B cell (primary cell): ENCODE data around the gene TYK2. TPM values are rescaled to one million over a fixed set of nuclear protein-coding genes. Genes with fewer than 3 reads are reported as not detected.

Source experiments
- ATAC-seq: fragments of 200-7000 bp; cut with Tn5 transposase; one replicate; pipeline ENCODE4 v1.10.0; 2021; ENCODE audit warnings: low read depth, mild to moderate bottlenecking, moderate number of reproducible peaks, moderate library complexity
- CTCF ChIA-PET: fragments of 350-600 bp; sonication (Branson Sonifier 250); formaldehyde crosslinking; loops from one replicate; lab custom pipeline; 2021; ENCODE audit warnings: antibody characterized with exemption, inconsistent platforms; lab: Charles Lee
- POLR2A ChIA-PET: fragments of 350-600 bp; sonication (Branson Sonifier 250); formaldehyde crosslinking; loops from one replicate; lab custom pipeline; 2021; ENCODE audit warnings: antibody characterized with exemption; lab: Charles Lee
- DNase-seq: peaks from one replicate; pipeline ENCODE4 v3.0.0; 2013
- H2AFZ ChIP-seq: 2 replicates; pipeline ENCODE4 v1.6.1; 2012; ENCODE audit warnings: mild to moderate bottlenecking, low read depth, low read length; ENCODE audit not compliant: insufficient read depth, poor library complexity, severe bottlenecking
- H3K27ac ChIP-seq, 2 donors: 1 replicate in 1 of 2; 2 replicates in 1 of 2; pipeline ENCODE4 v1.5.1; 2012 to 2013; ENCODE audit warnings: low read length in 2 of 2, mild to moderate bottlenecking in 2 of 2, moderate library complexity in 1 of 2
- H3K27me3 ChIP-seq, 4 experiments: fragments of 200-600 bp in 1 of 4; sonication (generic) in 1 of 4; replicated peaks in 1 of 4; 1 replicate in 2 of 4; 2 replicates in 2 of 4; pipeline versions ENCODE4 v1.6.1 to v1.7.0; 2013 to 2016; ENCODE audit warnings: low read length in 3 of 4, mild to moderate bottlenecking in 2 of 4, mixed read lengths in 1 of 4, moderate library complexity in 1 of 4; ENCODE audit not compliant: insufficient read depth in 4 of 4, control insufficient read depth in 3 of 4; ENCODE audit errors: control extremely low read depth in 1 of 4
- H3K36me3 ChIP-seq, 2 experiments: replicated peaks in 1 of 2; 1 replicate in 1 of 2; 2 replicates in 1 of 2; pipeline versions ENCODE4 v1.6.1 to v1.7.1; 2013; ENCODE audit warnings: low read length in 1 of 2; ENCODE audit not compliant: insufficient read depth in 2 of 2, control insufficient read depth in 1 of 2; ENCODE audit errors: control extremely low read depth in 1 of 2, extremely low read depth in 1 of 2
- H3K4me1 ChIP-seq, 2 donors: fragments of 200-600 bp in 1 of 2; sonication (generic) in 1 of 2; 1 replicate in 1 of 2; 2 replicates in 1 of 2; pipeline versions ENCODE4 v1.5.1 to v1.6.1; 2013 to 2017; ENCODE audit warnings: low read length in 2 of 2; ENCODE audit not compliant: control insufficient read depth in 2 of 2, insufficient read depth in 2 of 2
- H3K4me2 ChIP-seq: replicated peaks from 2 replicates; pipeline ENCODE3; 2012; ENCODE audit warnings: mild to moderate bottlenecking, low read depth, low read length; ENCODE audit not compliant: poor library complexity, severe bottlenecking
- H3K4me3 ChIP-seq, 5 experiments: fragments of 200-600 bp in 1 of 5; sonication (generic) in 1 of 5; 1 replicate in 3 of 5; 2 replicates in 2 of 5; pipeline versions ENCODE4 v1.5.1 to v1.7.0; 2011 to 2016; ENCODE audit warnings: low read length in 4 of 5, mild to moderate bottlenecking in 4 of 5, low read depth in 2 of 5, control low read depth in 1 of 5, moderate library complexity in 1 of 5; ENCODE audit not compliant: insufficient read depth in 1 of 5; ENCODE audit errors: control extremely low read depth in 1 of 5, extremely low read depth in 1 of 5
- H3K79me2 ChIP-seq: fragments of 200-600 bp; sonication (generic); one replicate; pipeline ENCODE4 v1.6.0; 2016; ENCODE audit warnings: low read length; ENCODE audit not compliant: control insufficient read depth, insufficient read depth
- H3K9ac ChIP-seq: fragments of 200-600 bp; sonication (generic); 2 replicates; pipeline ENCODE4 v1.6.1; 2017; ENCODE audit warnings: mild to moderate bottlenecking, low read length, moderate library complexity
- H3K9me3 ChIP-seq, 3 donors: one replicate each; pipeline versions ENCODE4 v1.6.1 to v1.7.1; 2013; ENCODE audit warnings: low read length in 2 of 3; ENCODE audit not compliant: control insufficient read depth in 2 of 3, insufficient read depth in 1 of 3; ENCODE audit errors: control extremely low read depth in 1 of 3
- H4K20me1 ChIP-seq: 2 replicates; pipeline ENCODE4 v1.6.0; 2012; ENCODE audit warnings: mild to moderate bottlenecking, low read length; ENCODE audit not compliant: insufficient read depth, control insufficient read depth, poor library complexity, severe bottlenecking
- H3K27ac Mint-ChIP-seq: one replicate; pipeline ENCODE4 v1.8.0; 2021; ENCODE audit warnings: mixed read lengths
- H3K27me3 Mint-ChIP-seq: one replicate; pipeline ENCODE4 v1.8.0; 2021; ENCODE audit warnings: mixed read lengths
- H3K4me1 Mint-ChIP-seq: one replicate; pipeline ENCODE4 v1.8.0; 2021; ENCODE audit warnings: mixed read lengths
- H3K4me3 Mint-ChIP-seq: one replicate; pipeline ENCODE4 v1.8.0; 2021; ENCODE audit warnings: mixed read lengths
- H3K9me3 Mint-ChIP-seq: one replicate; pipeline ENCODE4 v1.8.0; 2022; ENCODE audit warnings: mixed read lengths; ENCODE audit not compliant: insufficient read depth
- EZH2 ChIP-seq: IDR thresholded peaks from 2 replicates; pipeline ENCODE4 v1.6.1; 2012; ENCODE audit warnings: borderline replicate concordance, low read depth, mild to moderate bottlenecking, moderate library complexity, low read length; ENCODE audit not compliant: insufficient read depth, poor library complexity, severe bottlenecking
- WGBS: methylation state at CpG from one replicate; pipeline ENCODE4 v1.1.5; 2013; ENCODE audit warnings: missing lambda C conversion rate; ENCODE audit not compliant: insufficient coverage; 5-methylcytosine and 5-hydroxymethylcytosine counted together
- intact Hi-C: fragments of 100-400 bp; cut with micrococcal nuclease; formaldehyde crosslinking; loops from one replicate; pipeline ENCODE4 v1.10.0; 2022
- polyA plus RNA-seq: library from polyadenylated mRNA; depleted of rRNA; stranded (reverse); fragments of >200 nt; gene quantifications from 2 replicates; pipeline ENCODE4 v1.2.3, GENCODE V29; 2012
- total RNA-seq, 2 donors: library from RNA; stranded (reverse); fragments of 120-200 nt in 1 of 2; gene quantifications; 1 replicate in 1 of 2; 2 replicates in 1 of 2; pipeline versions ENCODE4 v1.2.3 to v1.2.4, GENCODE V29; 2013 to 2022
- TF ChIP-seq, protein P1 (sequence below): fragments of 200-600 bp; IDR thresholded peaks from one replicate; pipeline ENCODE4 v1.8.0; 2022; ENCODE audit warnings: antibody characterized with exemption, mild to moderate bottlenecking

Gene TYK2
- total and polyA plus RNA-seq, 2 donors (not counting 1 experiment from before 2014, with no cell fraction given): 337 to 343 TPM

DNA sequence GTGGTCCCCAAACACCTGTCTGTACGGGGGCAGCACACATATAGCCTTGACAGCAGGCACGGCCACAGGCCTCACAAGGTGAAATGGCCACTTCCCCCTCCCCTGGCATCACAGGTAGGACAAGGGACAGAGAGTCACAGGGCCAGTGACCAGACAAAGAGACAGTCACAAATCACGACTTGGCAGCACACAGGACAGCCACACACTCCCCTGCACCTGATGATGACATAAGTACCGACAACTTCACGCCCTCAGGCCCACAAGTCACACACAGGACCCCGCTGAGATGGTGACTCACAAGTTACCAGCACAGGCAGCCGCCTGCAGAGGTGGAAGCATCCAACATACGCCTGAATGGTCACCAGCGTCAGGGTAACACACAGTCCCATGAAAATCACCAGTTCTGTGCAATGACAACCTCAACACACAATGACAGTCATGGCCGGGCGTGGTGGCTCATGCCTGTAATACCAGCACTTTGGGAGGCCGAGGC lies 16.5 kb downstream of the TYK2 start:
- Histone ChIP-seq H2AFZ (no peak overlapping the region), H3K4me3 (no peak overlapping the region), H4K20me1 (peaks cover 26% of the 10 kb centered on the region), H3K9ac (no peak overlapping the region), H3K4me1 (no peaks in the 10 kb centered on the region), H3K27me3 (no peaks in the 10 kb centered on the region), H3K27ac (no peak overlapping the region), H3K9me3 (peaks cover 0 to 2% (median 0%) of the 10 kb centered on the region in 3 donors), H3K4me2 (no peak overlapping the region), H3K79me2 (peaks cover 35% of the 10 kb centered on the region), H3K36me3 (peaks cover 0 to 77% of the 10 kb centered on the region in 2 experiments)
- no peak for ATAC-seq
- ChIA-PET CTCF (no interaction called here), POLR2A (no interaction called here)
- TF ChIP-seq, protein P1, sequence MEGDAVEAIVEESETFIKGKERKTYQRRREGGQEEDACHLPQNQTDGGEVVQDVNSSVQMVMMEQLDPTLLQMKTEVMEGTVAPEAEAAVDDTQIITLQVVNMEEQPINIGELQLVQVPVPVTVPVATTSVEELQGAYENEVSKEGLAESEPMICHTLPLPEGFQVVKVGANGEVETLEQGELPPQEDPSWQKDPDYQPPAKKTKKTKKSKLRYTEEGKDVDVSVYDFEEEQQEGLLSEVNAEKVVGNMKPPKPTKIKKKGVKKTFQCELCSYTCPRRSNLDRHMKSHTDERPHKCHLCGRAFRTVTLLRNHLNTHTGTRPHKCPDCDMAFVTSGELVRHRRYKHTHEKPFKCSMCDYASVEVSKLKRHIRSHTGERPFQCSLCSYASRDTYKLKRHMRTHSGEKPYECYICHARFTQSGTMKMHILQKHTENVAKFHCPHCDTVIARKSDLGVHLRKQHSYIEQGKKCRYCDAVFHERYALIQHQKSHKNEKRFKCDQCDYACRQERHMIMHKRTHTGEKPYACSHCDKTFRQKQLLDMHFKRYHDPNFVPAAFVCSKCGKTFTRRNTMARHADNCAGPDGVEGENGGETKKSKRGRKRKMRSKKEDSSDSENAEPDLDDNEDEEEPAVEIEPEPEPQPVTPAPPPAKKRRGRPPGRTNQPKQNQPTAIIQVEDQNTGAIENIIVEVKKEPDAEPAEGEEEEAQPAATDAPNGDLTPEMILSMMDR: no peak
- no peak for TF ChIP-seq EZH2
- Mint-ChIP-seq H3K4me3 (no peak overlapping the region), H3K4me1 (no peaks in the 10 kb centered on the region), H3K9me3 (no peaks in the 10 kb centered on the region), H3K27ac (no peak overlapping the region), H3K27me3 (no peaks in the 10 kb centered on the region)
- no peak for DNase-seq
- intact Hi-C loops: no loop called here
- WGBS: 94% methylated on average over 12 of the region's 12 CpGs

DNA sequence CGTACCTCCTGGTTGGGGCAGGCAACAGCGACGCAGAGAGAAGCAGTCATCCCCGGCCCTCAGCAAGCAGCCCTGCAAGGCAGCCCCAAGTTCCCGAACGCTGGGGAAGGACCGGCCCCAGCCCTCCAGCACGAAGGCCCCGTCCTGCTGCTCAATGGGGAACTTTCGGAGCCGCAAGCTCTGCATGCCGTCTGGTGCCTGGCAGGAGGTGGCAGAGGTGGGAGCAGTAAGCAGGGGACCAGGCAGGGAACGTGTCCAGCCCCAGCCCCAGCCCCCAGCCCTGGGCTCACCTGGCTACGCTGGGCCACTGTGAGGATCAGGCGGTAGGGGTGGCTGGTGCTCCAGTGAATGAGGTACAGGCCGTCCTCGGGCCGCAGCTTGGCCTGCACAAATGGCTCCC lies 18.1 kb downstream of the TYK2 start:
- Mint-ChIP-seq H3K4me3 (no peak overlapping the region), H3K9me3 (no peaks in the 10 kb centered on the region), H3K27me3 (no peaks in the 10 kb centered on the region), H3K27ac (no peak overlapping the region), H3K4me1 (no peaks in the 10 kb centered on the region)
- Histone ChIP-seq H3K4me3 (no peak overlapping the region), H3K9me3 (no peaks in the 10 kb centered on the region), H3K27ac (no peak overlapping the region), H4K20me1 (peaks cover 26% of the 10 kb centered on the region), H2AFZ (no peak overlapping the region), H3K27me3 (no peaks in the 10 kb centered on the region), H3K4me1 (no peaks in the 10 kb centered on the region), H3K36me3 (peaks cover 0 to 76% of the 10 kb centered on the region in 2 experiments), H3K9ac (no peak overlapping the region), H3K79me2 (peaks cover 30% of the 10 kb centered on the region), H3K4me2 (no peak overlapping the region)
- no peak for ATAC-seq
- ChIA-PET POLR2A (no interaction called here), CTCF (interaction anchor here (1.0 kb wide), 1 partner anchor 27 kb away, joined by 3 read pairs; no protein-coding TSS in a partner anchor)
- WGBS: 96% methylated on average over 18 of the region's 18 CpGs
- TF ChIP-seq, protein P1: no peak
- no peak for TF ChIP-seq EZH2
- DNase-seq: no peak
- intact Hi-C loops: no loop called here
